DND-41 (cell line): ENCODE data around the gene FBLN7.
A peak's percentile ranks its signal among the peaks of the same experiment; 100 is the strongest.
"Not testable (repeated sequence)": the region's sequence is repeated elsewhere in the genome, so short reads cannot be mapped to it uniquely, and the experiment has no call there.

Experiments used
- ATAC-seq: fragments of 200-7000 bp; cut with Tn5 transposase; 3 replicates; pipeline ENCODE4 v1.9.1; 2021; ENCODE audit warnings: low read depth; ENCODE audit not compliant: insufficient read depth
- DNase-seq: peaks from one replicate; pipeline ENCODE4 v3.0.0-alpha.2; 2020
- H2AFZ ChIP-seq: 2 replicates; pipeline ENCODE4 v1.6.0; 2012; ENCODE audit warnings: low read depth, low read length
- H3K27ac ChIP-seq: 2 replicates; pipeline ENCODE4 v1.5.1; 2012; ENCODE audit warnings: low read length, inconsistent platforms
- H3K27me3 ChIP-seq: fragments of 200-600 bp; sonication (generic); 2 replicates; pipeline ENCODE4 v1.6.0; 2012; ENCODE audit warnings: low read length, mild to moderate bottlenecking, inconsistent platforms; ENCODE audit not compliant: insufficient read depth, poor library complexity
- H3K36me3 ChIP-seq: 2 replicates; pipeline ENCODE4 v1.5.1; 2012; ENCODE audit warnings: low read length, inconsistent platforms; ENCODE audit not compliant: insufficient read depth
- H3K4me1 ChIP-seq: 2 replicates; pipeline ENCODE4 v1.5.1; 2012; ENCODE audit warnings: mild to moderate bottlenecking, low read length; ENCODE audit not compliant: insufficient read depth
- H3K4me2 ChIP-seq: 2 replicates; pipeline ENCODE4 v1.6.0; 2012; ENCODE audit warnings: mild to moderate bottlenecking, moderate library complexity, low read length, inconsistent platforms; ENCODE audit not compliant: insufficient read depth
- H3K4me3 ChIP-seq, 2 experiments: fragments of 200-600 bp in 1 of 2; shearing (Covaris generic) in 1 of 2; 2 replicates each; pipeline ENCODE4 v1.5.1; 2012 to 2016; ENCODE audit warnings: inconsistent platforms in 2 of 2, low read length in 2 of 2, mild to moderate bottlenecking in 2 of 2, low read depth in 1 of 2, moderate library complexity in 1 of 2
- H3K79me2 ChIP-seq: 2 replicates; pipeline ENCODE4 v1.6.0; 2012; ENCODE audit warnings: low read length, inconsistent platforms; ENCODE audit not compliant: insufficient read depth
- H3K9ac ChIP-seq: 2 replicates; pipeline ENCODE4 v1.6.0; 2012; ENCODE audit warnings: low read depth, mild to moderate bottlenecking, inconsistent platforms, low read length, moderate library complexity
- H3K9me3 ChIP-seq: 2 replicates; pipeline ENCODE4 v1.5.1; 2012; ENCODE audit warnings: low read length, moderate library complexity, mild to moderate bottlenecking, inconsistent platforms; ENCODE audit not compliant: insufficient read depth, severe bottlenecking
- H4K20me1 ChIP-seq: 2 replicates; pipeline ENCODE4 v1.6.0; 2012; ENCODE audit warnings: low read length; ENCODE audit not compliant: insufficient read depth
- CTCF ChIP-seq: IDR thresholded peaks from 2 replicates; pipeline ENCODE4 v1.5.1; 2012; ENCODE audit warnings: borderline replicate concordance, low read length, moderate library complexity, mild to moderate bottlenecking; ENCODE audit not compliant: poor library complexity, severe bottlenecking; ENCODE audit errors: extremely low read depth
- EZH2 ChIP-seq: IDR thresholded peaks from 3 replicates; pipeline ENCODE4 v1.6.1; 2012; ENCODE audit warnings: borderline replicate concordance, low read depth, mild to moderate bottlenecking, moderate library complexity, low read length, inconsistent platforms; ENCODE audit not compliant: severe bottlenecking

The FBLN7 gene

GRCh38 chr2:112201696-112202430, 63.7 kb downstream of the FBLN7 start:
- no peak overlapping the region for H2AFZ ChIP-seq
- peaks cover 16% of the 10 kb centered on the region for H3K9me3 ChIP-seq
- H3K36me3 ChIP-seq = no peaks in the 10 kb centered on the region
- no peaks in the 10 kb centered on the region for H3K4me1 ChIP-seq
- H3K4me3 ChIP-seq = no peak overlapping the region
- no peak overlapping the region for H3K4me2 ChIP-seq
- H3K27ac ChIP-seq = no peak overlapping the region
- H3K27me3 ChIP-seq = no peaks in the 10 kb centered on the region
- TF ChIP-seq EZH2 (no peak), CTCF (no peak)
- DNase-seq (no peak), ATAC-seq (no peak)
- no peak overlapping the region for H3K9ac ChIP-seq
- no peaks in the 10 kb centered on the region for H3K79me2 ChIP-seq
- H4K20me1 ChIP-seq = no peaks in the 10 kb centered on the region

- DNase-seq = no peak
- H3K27ac ChIP-seq = no peak overlapping the region
- H3K4me3 ChIP-seq = no peak overlapping the region
- H3K4me2 ChIP-seq = no peak overlapping the region
- no peaks in the 10 kb centered on the region for H3K4me1 ChIP-seq
- no peak overlapping the region for H3K9ac ChIP-seq
- H3K79me2 ChIP-seq = no peaks in the 10 kb centered on the region
- H3K9me3 ChIP-seq = peaks cover 16% of the 10 kb centered on the region
- no peak for TF ChIP-seq EZH2
- no peak for TF ChIP-seq CTCF
- no peaks in the 10 kb centered on the region for H4K20me1 ChIP-seq
- H2AFZ ChIP-seq = no peak overlapping the region
- H3K27me3 ChIP-seq = no peaks in the 10 kb centered on the region
- ATAC-seq = no peak
- H3K36me3 ChIP-seq = no peaks in the 10 kb centered on the region
Measured at GRCh38 chr2:112204411-112204810, 66.2 kb downstream of the FBLN7 start.

GRCh38 chr2:112207905-112208304, 69.7 kb downstream of the FBLN7 start:
- not testable (repeated sequence) for H4K20me1 ChIP-seq, H3K79me2 ChIP-seq, H3K36me3 ChIP-seq, H3K27ac ChIP-seq, H3K9ac ChIP-seq, H3K4me2 ChIP-seq, DNase-seq, H3K4me1 ChIP-seq, H3K4me3 ChIP-seq, ATAC-seq, H3K27me3 ChIP-seq, H2AFZ ChIP-seq
- peaks cover 12% of the 10 kb centered on the region for H3K9me3 ChIP-seq

- no peak overlapping the region for H3K27ac ChIP-seq
- no peak overlapping the region for H3K4me3 ChIP-seq
- H4K20me1 ChIP-seq = no peaks in the 10 kb centered on the region
- no peak for ATAC-seq
- H3K36me3 ChIP-seq = peaks cover 37% of the 10 kb centered on the region
- H2AFZ ChIP-seq = no peak overlapping the region
- no peak overlapping the region for H3K4me2 ChIP-seq
- H3K79me2 ChIP-seq = no peaks in the 10 kb centered on the region
- TF ChIP-seq CTCF (peak; percentile 31), EZH2 (no peak)
- DNase-seq = no peak
- no peaks in the 10 kb centered on the region for H3K27me3 ChIP-seq
- no peaks in the 10 kb centered on the region for H3K4me1 ChIP-seq
- H3K9me3 ChIP-seq = peaks cover 3% of the 10 kb centered on the region
- H3K9ac ChIP-seq = no peak overlapping the region
Measured at GRCh38 chr2:112216167-112216566, 78.0 kb downstream of the FBLN7 start.
